Anterior cingulate cortex (tissue), 58 donors: Measurements from ENCODE around the gene RPL18.
A peak's percentile ranks its signal among the peaks of the same experiment; 100 is the strongest.
"Not testable (repeated sequence)": the region's sequence is repeated elsewhere in the genome, so short reads cannot be mapped to it uniquely, and the experiment has no call there.

ENCODE experiments used
- DNase-seq, 58 donors: peaks; one replicate each; lab custom pipeline; 2025; lab: John Stamatoyannopoulos, UW

Gene RPL18

DNA sequence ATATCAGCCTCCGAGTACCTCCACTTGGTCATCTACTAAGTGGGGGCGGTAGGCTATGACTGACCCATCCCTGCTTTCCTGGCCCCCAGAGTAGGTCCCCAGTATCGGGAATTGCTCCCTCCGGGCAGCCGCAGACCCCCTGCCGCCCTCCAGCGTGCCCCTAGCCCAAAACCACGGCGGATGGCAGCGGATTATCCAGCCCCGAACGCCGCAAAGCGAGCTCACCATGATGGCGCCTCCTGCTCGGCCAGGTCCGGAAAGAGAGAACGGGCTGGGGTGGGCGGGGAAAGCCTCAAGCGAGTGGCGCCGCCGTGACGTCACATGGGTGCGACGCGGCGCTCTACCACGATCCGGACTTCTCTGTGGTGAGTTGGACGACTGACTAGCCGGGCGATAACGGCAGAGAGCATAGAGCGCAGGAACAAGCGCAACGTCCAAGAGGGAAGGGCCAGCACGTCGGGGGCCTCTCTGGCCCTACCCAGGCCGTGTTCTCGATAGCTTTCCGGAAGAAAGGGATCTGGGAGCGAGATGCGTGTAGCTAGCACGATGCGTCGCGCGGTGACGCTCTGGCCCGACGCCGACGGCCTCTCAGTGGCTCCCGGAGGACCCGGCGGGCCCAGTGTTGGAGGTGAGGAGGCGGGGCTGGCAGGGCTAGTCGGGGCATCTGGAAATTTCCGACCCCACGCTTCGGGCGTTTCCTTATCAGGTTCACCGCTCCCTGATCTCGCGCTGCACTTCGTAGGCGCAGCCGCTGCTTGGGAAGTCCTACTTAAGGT lies at the start of gene RPL18, which contains the start of gene SPHK2:
RPL18 (minus strand) TSS at position 263 of the 776 bp plus-strand sequence; CDS start at position 228, 35 bp downstream.
SPHK2 (plus strand) TSS at position 591 of the 776 bp plus-strand sequence. CDS start 1,009 bp downstream, outside the sequence.
- peak; percentile 90 to 100 (median 99) for DNase-seq

DNA sequence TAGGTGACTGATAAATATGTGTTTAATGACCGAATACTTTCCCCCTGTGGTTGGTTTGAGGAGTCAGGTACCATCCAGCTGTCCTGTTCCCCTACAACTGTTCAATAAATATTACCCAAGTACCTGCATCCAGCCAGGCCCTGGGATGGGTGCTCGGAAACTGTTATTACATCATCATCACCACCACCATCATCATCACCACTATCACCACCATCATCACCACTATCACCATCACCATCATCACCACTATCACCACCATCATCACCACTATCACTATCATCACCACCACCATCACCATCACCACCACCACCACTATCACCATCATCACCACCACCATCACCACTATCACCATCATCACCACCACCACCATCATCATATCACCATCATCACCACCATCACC lies 49.8 kb upstream of the RPL18 start:
- no peak for DNase-seq

DNA sequence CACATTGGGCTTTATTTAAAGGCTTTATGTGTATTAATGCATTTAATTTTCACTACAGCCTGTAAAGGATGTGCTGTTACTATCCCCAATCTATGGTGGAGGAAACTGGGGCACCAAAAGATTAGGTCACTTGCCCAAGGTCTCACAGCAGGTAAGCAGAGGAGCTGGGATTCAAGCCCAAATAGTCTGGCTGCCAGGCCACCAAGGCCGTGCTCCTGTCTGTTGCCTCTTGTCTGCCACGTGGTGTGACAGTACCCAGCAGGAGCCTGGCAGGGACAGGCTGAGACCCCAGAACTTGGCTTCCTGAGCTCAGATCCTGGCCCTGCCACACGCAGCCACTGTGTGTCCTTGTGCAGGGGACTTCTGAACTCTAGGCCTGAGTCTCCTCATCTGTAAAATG lies 49.4 kb upstream of the RPL18 start:
- DNase-seq = no peak

DNA sequence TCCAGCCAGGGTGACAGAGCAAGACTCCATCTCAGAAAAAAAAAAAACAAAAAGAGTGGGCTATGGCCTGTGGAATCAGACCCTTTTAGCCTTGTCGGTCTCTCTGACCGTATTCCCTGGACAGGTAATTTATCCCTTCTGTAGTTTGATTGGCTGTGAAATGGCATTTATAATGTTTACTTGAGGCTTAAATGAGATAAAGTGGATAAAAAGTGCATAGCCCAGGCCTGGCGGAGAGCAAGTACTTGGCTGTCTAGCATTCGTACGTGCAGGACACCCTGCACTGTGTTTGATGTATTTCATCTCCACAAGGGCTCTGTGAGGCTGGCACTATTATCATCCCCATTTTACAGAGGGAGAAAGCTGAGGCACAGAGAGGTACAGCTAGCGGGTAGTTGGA lies 46.8 kb upstream of the RPL18 start:
- DNase-seq = no peak

DNA sequence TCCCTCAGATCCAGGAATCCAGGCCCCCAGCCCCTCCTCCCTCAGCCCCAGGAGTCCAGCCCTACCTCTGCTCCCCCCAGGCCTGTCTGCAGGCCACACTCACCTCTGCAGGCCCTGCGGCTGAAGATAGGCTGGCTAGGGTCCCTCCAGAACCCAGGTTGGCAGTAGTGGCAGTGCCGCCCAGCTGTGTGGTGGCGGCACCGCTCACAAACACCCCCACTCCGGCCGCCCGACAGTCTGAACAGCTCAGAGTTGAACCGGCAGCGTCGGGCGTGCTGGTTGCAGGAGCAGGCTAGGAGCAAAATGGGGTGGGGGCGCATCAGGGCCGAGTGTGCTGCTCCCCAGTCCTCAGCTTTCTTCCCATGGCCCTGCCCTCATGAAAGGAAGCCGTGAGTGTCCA lies 45.5 kb upstream of the RPL18 start:
- DNase-seq = no peak

DNA sequence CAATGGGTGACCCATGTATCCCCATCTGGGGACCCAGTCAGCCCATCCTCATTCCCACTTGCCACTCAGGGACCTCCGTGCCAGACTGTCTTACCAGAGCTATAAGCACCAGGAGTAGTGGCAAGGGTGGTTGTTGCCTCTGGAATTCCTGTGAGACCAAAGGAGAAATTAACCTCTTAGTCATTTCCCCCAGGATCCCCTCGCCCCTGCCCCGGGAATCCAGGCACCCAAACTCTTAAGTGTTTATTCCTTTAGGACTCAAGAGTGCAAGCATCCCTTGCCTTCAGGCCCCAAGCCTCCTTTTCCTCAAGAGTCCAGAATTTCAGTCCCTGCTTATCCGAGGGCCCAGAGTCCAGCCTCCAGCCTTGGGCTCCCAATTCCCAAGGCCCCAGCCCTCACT lies 44.7 kb upstream of the RPL18 start:
- DNase-seq = no peak

DNA sequence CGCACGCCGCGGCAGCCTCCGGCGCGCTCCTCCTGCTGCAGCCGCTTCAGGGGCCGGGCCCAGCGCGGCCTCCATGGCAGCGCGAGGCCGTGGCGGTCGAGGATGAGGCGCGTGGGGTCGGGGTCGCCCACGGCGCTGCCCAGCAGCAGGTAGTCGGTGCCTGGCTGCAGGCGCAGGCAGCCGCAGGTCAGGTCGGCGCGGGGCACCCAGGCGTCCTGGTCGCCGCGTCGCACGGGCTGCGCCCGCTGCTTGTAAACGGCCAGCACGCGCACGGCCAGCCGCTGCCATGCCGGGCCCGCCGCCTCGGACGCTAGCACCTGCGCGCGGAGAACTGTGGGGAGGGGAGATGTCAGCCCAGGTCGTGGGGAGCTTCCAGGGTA lies 42.7 kb upstream of the RPL18 start:
- DNase-seq = no peak

DNA sequence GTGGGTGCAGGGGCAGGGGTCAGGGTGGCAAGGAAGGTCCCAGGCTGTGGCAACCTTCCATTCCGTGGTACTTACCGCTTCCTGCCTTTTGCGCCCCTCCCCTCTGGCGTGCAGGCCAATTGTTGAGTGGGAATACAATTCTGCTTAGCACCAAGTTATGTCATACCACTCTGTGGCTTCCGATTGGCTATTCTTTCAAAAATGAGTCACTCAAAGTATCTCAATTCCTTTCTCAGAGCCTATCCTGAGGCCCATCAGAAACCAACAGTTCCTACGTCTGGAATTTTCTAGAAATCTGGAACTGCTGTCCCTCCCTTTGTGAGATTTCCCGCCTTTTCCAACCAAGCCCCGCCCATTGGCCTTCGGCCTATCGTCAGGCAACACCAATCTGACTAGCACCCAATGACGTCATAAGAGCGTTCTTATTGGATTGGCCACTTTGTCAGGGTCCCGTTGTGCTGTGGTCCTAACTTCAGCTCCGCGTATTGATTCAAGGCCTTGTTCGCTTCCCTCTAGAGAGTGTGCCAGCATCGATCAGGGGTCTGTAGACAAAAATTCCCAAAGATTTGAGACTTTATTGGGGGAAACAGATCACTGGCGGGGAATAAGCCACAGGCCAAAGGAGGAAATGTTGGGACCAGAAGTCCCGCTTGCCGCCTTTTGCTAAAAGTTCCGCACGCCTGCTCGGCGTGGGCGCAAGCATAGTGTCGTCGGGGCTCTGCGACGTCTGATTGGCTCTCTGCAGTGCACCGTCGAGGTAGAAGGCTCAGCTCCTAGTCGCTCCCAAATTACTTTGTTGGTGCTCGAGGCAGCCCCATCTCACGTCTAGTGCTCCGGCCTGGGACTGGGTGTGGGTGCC lies 42.1 kb upstream of the RPL18 start:
- DNase-seq = peak in 55 of 58 donors; percentile 8 to 88 (median 60)

DNA sequence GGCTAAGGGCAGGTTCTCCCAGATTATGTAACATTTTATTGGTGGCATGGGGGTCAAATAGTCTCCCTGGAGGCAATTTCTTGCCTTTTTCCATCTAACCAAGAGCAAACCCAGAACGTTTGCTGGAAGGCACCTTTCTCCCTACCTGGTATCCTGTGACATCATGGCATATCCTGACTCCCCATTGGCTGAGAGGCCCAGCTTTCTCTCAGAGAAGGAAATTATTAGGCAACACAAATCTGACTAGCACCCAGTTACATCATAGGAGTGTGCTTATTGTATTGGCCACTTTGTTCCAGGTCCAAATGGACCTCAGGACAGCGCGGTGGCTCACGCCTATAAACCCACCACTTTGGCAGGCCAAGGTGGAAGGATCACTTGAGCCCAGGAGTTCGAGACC lies 40.8 kb upstream of the RPL18 start:
- DNase-seq = peak in 14 of 58 donors; percentile 3 to 59 (median 18)

DNA sequence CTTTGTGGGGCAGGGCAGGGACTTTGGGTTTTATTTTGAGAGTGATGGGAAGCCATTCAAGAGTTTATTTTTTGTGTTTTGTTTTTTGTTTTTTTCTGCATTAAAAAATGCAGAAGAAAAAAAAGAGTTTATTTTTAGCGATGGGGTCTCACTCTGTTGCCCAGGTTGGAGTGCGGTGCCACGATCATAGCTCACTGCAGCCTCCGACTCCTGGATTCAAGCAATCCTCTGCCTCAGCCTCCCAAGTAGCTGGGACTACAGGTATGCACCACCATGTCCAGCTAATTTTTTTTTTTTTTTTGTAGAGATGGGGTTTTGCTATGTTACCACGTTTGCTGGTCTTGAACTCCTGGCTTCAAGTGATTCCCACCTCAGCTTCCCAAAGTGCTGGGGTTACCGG lies 39.5 kb upstream of the RPL18 start:
- DNase-seq = no peak

DNA sequence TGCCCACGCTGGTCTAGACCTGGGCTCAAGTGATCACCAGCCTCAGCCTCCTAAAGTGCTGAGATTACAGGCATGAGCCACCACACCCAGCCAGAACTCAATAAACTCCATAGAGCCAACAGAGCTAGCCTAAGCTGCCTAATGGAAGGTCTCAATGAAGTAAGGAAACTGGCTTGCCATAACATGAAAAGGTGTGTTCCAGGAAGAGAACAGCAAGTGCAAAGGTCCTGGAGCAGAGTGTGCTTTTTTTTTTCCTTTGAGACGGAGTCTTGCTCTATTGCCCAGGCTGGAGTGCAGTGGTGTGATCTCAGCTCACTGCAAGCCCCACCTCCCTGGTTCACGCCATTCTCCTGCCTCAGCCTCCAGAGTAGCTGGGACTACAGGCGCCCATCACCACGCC lies 38.9 kb upstream of the RPL18 start:
- DNase-seq = not testable (repeated sequence)

DNA sequence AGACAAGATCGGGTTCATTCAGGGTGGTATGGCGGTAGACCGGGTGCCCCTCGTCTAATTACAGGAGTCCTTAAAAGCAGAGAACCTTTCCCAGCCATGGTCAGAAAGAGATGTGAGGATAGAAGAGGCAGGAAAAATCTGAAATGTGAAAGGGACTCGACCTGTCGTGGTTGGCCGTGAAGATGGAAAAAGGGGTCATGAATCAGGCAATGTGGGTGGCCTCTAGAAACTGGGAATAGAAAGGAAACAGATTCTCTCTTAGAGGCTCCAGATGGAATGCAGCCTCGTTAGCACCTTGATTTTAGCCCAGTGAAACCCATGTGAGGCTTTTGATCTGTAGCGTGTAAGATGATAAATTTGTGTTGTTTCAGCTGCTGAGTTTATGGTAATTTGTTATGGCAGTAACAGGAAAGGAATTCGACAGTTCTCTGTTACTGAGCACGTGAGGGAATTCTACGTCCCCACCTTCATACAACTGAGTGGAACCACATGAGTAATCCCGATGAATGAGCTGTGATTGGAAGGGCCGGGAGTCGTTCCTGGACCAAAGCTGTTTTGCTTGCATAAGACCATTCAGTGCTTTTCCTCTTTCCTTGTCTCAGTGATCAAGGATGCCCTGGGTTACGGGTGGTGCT lies 38.0 kb upstream of the RPL18 start:
- DNase-seq = peak in 3 of 58 donors; percentile 16 to 32 (median 27)

DNA sequence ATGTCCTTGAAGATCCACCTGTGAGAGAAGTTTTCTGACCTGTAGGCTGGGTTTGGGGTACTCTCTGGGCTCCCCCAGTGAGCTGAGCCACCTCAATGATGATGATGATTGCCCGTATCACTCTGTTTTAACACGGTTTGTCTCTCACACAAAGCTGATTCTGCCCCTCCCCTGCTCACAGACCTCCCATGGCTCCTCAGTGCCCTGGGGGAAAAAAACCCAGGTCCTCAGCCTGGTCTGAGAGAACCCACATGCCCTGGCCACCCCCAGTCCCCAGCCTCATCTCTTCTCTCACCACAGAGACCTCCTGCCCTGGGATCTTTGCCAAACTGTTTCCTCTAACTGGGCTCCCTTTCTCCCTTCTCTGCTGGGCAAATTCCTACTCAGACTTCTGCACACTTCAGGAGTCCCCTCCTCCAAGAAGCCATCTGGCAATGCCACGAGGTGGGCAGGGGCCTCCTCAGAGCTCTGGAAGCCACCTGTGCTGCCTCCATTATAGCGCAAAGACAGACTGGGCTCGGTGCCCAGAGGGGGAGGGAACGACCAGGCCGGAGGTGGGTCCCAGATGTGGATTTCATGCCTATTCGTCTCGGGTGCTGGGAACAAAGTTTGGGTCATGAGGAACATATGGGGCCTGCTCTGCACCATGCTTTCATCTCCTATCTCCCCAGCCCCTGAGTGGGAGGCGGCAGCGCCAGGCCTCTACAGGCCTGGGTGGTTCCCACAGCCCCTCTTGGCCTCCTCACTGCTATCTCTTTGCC lies 35.5 kb upstream of the RPL18 start:
- DNase-seq = peak in 1 of 58 donors; percentile 18

DNA sequence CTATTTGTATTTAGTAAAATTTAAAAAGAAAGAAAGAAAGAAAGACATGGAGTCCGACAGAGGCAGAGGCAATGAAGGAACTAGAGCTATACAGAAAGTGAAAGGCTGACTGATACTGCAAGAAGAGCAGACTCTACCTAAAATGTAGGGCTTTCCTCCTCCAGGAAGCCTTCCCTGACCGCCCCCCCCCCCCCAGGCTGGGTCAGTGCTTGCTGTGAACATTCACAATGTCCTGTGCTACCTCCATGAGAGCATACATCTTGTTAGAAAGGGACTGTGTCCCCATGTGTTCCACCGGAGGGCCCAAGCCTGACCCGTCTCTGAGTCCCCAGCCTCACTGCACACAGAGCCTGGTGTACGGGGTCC lies 32.7 kb upstream of the RPL18 start:
- no peak for DNase-seq

DNA sequence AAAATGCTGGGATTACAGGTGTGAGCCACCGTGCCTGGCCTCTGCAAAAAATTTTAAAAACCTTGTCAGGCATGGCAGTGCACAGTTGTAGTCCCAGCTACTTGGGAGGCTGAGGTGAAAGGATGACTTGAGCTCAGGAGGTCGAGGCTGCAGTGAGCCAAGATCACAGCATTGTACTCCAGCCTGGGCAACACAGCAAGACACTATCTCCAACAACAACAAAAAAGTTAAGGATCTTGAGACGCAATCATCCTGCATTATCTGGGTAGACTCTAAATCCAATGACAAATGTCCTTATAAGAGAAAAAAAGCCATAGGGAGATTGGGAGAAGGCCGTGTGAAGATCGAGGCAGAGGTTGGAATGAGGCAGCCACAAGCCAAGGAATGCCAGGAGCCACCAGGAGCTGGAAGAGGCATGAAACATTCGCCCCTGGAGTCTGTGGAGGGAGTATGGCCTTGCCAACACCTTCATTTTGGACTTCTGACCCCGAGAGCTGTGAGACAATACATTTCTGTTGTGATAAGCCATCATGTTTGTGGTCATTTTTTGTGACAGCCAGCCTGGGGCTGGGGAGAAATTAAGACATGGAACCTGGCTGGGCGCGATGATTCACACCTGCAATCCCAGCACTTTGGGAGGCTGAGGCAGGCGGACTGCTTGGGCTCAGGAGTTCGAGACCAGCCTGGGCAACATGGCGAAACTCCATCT lies 32.1 kb upstream of the RPL18 start:
- DNase-seq = no peak

DNA sequence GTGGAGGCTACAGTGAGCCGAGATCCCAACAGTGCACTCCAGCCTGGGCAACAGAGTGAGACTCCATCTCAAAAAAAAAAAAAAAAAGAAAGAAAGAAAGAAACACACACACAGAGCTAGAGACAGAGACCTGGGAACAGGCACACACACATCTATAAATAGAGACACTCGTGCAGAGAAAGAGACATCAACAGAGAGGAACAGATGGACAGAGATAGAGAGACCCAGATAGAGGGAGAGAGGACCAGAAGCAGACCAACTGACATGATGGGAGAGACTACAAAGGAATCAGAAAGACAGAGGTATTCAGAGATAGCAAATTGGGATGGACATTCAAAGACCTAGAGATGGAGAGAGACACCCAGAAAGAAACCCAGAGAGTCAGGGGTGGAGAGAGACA lies 29.2 kb upstream of the RPL18 start:
- DNase-seq = no peak

DNA sequence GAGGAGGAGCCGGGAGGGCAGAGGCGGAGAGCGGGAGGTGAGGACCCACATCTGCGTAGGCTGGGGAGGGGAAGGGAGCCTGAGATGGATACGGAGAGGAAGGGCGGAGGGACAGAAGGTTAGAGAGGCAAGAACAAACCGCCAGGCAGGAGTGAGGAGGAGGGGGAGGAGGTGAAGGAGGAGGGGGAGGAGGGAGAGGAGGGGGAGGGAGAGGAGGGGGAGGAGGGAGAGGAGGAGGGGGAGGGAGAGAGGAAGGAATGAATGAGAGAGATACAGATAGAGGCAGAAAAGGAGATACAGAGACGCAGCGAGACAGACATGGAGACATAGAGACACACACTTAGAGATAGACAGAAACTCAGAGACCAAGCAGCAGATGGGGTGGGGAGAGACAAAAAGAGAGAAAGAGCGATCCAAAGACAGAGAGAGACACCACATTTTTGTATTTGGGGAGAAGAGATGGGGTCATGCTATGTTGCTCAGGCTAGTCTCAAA lies 27.8 kb upstream of the RPL18 start:
- DNase-seq = no peak

DNA sequence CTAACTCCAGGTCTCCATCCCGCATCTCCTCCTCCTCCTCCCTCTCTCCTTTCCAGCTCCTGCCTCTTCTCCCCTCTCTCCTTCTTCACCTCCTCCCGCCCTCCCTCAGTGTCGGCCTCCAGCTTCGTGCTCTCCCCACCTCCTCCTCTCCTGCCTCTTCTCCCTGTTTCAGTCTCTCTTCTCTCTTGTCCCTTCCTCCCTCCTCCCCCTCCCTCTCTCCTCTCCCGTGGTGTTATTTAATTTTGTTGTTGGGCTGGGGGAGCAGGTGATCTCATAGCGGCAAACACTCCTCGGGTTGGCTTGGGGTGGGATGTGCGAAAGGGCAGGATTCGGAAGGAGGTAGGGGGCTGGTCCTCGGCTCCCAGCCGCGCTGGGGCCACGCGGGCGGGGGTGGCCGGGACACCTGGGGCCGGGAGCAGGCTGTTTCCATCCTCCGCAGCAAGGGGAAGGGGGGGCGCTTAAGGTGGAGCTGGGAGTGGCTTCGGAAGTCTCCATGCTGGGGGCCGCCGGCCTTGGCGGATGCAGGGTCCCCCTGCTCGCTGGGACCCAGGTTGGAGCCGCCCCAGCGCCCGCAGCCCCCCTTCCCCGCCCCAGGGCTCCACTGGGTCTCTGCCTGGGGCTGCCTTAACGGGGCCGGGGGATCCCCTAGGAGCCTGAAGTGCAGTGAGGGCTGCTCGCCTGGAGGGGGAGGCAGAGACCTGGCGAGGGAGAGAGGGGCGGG lies 27.2 kb upstream of the RPL18 start, which contains the start of gene CA11:
CA11 (minus strand) TSS at position 187 of the 721 bp plus-strand sequence. CDS start 555 bp downstream, outside the sequence.
- DNase-seq = peak; percentile 57 to 96 (median 86)

DNA sequence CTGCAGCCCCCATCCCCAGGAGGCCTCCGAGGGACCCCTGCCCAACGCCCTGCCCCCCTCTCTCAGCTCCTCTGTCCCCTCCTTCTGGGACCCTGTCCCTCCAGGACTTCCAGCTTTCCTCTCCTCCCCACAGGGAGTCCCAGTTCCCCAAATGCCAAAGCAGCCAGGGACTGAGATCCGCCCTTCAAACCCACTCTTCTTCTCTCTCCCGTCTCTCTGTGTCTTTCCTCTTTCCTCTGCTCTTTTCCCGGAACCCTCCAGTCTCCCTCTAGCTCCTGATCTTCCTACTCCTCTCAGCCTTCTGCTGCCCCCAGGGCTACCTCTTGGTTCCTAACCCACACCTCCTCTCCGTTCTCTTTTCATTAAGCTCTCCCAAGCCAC lies 26.6 kb upstream of the RPL18 start:
- DNase-seq = peak in 2 of 58 donors; percentile 38 to 50
